Measurements from ENCODE around the gene UNC13A.

UNC13A gene

GRCh38 chr19:17673937-17674799 lies 14.0 kb downstream of the UNC13A start:
- TF ChIP-seq ZC3H10 (CRISPR knock-in tag; IDR thresholded peaks at IDR 0.05) (no peak), ZNF565 (CRISPR knock-in tag; conservative IDR thresholded peaks at IDR 0.05; ENCODE audit: low read depth) (no peak), ZNF70 (CRISPR knock-in tag; IDR thresholded peaks at IDR 0.05) (no peak), ZNF8 (CRISPR knock-in tag; IDR thresholded peaks at IDR 0.05) (no peak), ARNTL (CRISPR knock-in tag; IDR thresholded peaks at IDR 0.05; ENCODE audit: borderline replicate concordance, low read depth) (no peak), TCF4 (CRISPR knock-in tag; IDR thresholded peaks at IDR 0.05; ENCODE audit: borderline replicate concordance) (no peak), CSRNP3 (CRISPR knock-in tag; IDR thresholded peaks at IDR 0.05) (no peak), ISL1 (CRISPR knock-in tag; IDR thresholded peaks at IDR 0.05) (no peak), BACH2 (CRISPR knock-in tag; IDR thresholded peaks at IDR 0.05; ENCODE audit: borderline replicate concordance) (no peak), PPARA (CRISPR knock-in tag; IDR thresholded peaks at IDR 0.05; ENCODE audit: borderline replicate concordance) (no peak)
- TF ChIP-seq, protein P1, sequence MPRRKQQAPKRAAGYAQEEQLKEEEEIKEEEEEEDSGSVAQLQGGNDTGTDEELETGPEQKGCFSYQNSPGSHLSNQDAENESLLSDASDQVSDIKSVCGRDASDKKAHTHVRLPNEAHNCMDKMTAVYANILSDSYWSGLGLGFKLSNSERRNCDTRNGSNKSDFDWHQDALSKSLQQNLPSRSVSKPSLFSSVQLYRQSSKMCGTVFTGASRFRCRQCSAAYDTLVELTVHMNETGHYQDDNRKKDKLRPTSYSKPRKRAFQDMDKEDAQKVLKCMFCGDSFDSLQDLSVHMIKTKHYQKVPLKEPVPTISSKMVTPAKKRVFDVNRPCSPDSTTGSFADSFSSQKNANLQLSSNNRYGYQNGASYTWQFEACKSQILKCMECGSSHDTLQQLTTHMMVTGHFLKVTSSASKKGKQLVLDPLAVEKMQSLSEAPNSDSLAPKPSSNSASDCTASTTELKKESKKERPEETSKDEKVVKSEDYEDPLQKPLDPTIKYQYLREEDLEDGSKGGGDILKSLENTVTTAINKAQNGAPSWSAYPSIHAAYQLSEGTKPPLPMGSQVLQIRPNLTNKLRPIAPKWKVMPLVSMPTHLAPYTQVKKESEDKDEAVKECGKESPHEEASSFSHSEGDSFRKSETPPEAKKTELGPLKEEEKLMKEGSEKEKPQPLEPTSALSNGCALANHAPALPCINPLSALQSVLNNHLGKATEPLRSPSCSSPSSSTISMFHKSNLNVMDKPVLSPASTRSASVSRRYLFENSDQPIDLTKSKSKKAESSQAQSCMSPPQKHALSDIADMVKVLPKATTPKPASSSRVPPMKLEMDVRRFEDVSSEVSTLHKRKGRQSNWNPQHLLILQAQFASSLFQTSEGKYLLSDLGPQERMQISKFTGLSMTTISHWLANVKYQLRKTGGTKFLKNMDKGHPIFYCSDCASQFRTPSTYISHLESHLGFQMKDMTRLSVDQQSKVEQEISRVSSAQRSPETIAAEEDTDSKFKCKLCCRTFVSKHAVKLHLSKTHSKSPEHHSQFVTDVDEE (CRISPR knock-in tag; IDR thresholded peaks at IDR 0.05) = no peak
- TF ChIP-seq, protein P2, sequence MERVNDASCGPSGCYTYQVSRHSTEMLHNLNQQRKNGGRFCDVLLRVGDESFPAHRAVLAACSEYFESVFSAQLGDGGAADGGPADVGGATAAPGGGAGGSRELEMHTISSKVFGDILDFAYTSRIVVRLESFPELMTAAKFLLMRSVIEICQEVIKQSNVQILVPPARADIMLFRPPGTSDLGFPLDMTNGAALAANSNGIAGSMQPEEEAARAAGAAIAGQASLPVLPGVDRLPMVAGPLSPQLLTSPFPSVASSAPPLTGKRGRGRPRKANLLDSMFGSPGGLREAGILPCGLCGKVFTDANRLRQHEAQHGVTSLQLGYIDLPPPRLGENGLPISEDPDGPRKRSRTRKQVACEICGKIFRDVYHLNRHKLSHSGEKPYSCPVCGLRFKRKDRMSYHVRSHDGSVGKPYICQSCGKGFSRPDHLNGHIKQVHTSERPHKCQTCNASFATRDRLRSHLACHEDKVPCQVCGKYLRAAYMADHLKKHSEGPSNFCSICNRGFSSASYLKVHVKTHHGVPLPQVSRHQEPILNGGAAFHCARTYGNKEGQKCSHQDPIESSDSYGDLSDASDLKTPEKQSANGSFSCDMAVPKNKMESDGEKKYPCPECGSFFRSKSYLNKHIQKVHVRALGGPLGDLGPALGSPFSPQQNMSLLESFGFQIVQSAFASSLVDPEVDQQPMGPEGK (CRISPR knock-in tag; IDR thresholded peaks at IDR 0.05; ENCODE audit: borderline replicate concordance) = no peak
- no peak for ATAC-seq

- no peak for TF ChIP-seq ESRRG (CRISPR knock-in tag; IDR thresholded peaks at IDR 0.05)
- no peak for TF ChIP-seq ZNF8 (CRISPR knock-in tag; IDR thresholded peaks at IDR 0.05)
- TF ChIP-seq PPARA (CRISPR knock-in tag; IDR thresholded peaks at IDR 0.05; ENCODE audit: borderline replicate concordance) = no peak
- TF ChIP-seq, protein P1 (CRISPR knock-in tag; IDR thresholded peaks at IDR 0.05) = no peak
- TF ChIP-seq CSRNP3 (CRISPR knock-in tag; IDR thresholded peaks at IDR 0.05) = no peak
- TF ChIP-seq, protein P3, sequence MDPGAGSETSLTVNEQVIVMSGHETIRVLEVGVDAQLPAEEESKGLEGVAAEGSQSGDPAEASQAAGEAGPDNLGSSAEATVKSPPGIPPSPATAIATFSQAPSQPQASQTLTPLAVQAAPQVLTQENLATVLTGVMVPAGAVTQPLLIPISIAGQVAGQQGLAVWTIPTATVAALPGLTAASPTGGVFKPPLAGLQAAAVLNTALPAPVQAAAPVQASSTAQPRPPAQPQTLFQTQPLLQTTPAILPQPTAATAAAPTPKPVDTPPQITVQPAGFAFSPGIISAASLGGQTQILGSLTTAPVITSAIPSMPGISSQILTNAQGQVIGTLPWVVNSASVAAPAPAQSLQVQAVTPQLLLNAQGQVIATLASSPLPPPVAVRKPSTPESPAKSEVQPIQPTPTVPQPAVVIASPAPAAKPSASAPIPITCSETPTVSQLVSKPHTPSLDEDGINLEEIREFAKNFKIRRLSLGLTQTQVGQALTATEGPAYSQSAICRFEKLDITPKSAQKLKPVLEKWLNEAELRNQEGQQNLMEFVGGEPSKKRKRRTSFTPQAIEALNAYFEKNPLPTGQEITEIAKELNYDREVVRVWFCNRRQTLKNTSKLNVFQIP (CRISPR knock-in tag; IDR thresholded peaks at IDR 0.05; ENCODE audit: borderline replicate concordance, low read depth) = no peak
- TF ChIP-seq ZNF70 (CRISPR knock-in tag; IDR thresholded peaks at IDR 0.05) = no peak
- TF ChIP-seq OSR1 (CRISPR knock-in tag; IDR thresholded peaks at IDR 0.05) = no peak
- no peak for TF ChIP-seq ARNTL (CRISPR knock-in tag; IDR thresholded peaks at IDR 0.05; ENCODE audit: borderline replicate concordance, low read depth)
- TF ChIP-seq TCF4 (CRISPR knock-in tag; IDR thresholded peaks at IDR 0.05; ENCODE audit: borderline replicate concordance) = no peak
- TF ChIP-seq RARB (CRISPR knock-in tag; IDR thresholded peaks at IDR 0.05) = no peak
- no peak for TF ChIP-seq ISL1 (CRISPR knock-in tag; IDR thresholded peaks at IDR 0.05)
- no peak for TF ChIP-seq TOX (CRISPR knock-in tag; IDR thresholded peaks at IDR 0.05; ENCODE audit: borderline replicate concordance)
- TF ChIP-seq ZFP3 (CRISPR knock-in tag; IDR thresholded peaks at IDR 0.05) = no peak
- no peak for TF ChIP-seq ZFP30 (CRISPR knock-in tag; IDR thresholded peaks at IDR 0.05)
- no peak for TF ChIP-seq CREB5 (CRISPR knock-in tag; IDR thresholded peaks at IDR 0.05; ENCODE audit: low read depth)
- TF ChIP-seq ZC3H10 (CRISPR knock-in tag; IDR thresholded peaks at IDR 0.05) = no peak
- no peak for TF ChIP-seq CSDC2 (CRISPR knock-in tag; IDR thresholded peaks at IDR 0.05)
- TF ChIP-seq GLIS3 (CRISPR knock-in tag; IDR thresholded peaks at IDR 0.05) = no peak
- TF ChIP-seq, protein P2 (CRISPR knock-in tag; IDR thresholded peaks at IDR 0.05; ENCODE audit: borderline replicate concordance) = no peak
- ATAC-seq = peak; percentile 66; the same call in 2 of the 3 replicates
These were observed 16.2 kb downstream of the UNC13A start for GRCh38 chr19:17671906-17672305.
